ENCODE measurements around the gene RAP1A. TPM values are rescaled to one million over a fixed set of nuclear protein-coding genes. Genes with fewer than 3 reads are reported as not detected.

The RAP1A gene
- total and polyA plus RNA-seq, 3 experiments from 2014 or later = 60.8 to 256 (median 252) TPM

DNA sequence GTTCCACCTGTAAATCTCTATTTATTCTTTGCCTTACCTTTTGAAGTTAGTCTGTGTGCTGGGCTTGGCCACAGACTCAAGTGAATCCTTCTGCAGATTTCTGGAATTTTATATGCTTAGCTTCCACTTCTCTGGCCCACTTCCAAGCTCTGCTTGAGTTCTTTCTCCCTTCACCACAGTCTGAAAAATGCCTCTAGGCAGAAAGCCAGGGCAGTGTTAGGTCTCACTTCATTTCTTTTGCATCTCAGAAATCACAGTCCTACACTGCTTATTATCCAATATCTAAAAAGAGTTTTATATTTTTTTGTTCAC lies 70.7 kb downstream of the RAP1A start:
- DNase-seq = no peak
- ChIA-PET POLR2A (no interaction called here), CTCF (interaction anchor here (4.1 kb wide), 1 partner anchor 183 kb away, joined by 13 read pairs; no protein-coding TSS in a partner anchor)
- H3K4me3 ChIP-seq (ENCODE audit: low read length) = no peak overlapping the region
- H3K4me1 Mint-ChIP-seq = peaks cover 63 to 90% (median 82%) of the 10 kb centered on the region in 3 donors
- no peaks in the 10 kb centered on the region for H3K27me3 Mint-ChIP-seq
- no peaks in the 10 kb centered on the region for H3K9me3 ChIP-seq (ENCODE audit: low read length)
- peaks cover 8% of the 10 kb centered on the region for H3K4me1 ChIP-seq (ENCODE audit: insufficient read depth, low read length)
- H3K27me3 ChIP-seq (ENCODE audit: insufficient read depth, low read length, poor library complexity, severe bottlenecking) = no peaks in the 10 kb centered on the region
- no peak overlapping the region for H3K27ac ChIP-seq (ENCODE audit: low read depth, low read length)
- peaks cover 0 to 47% (median 14%) of the 10 kb centered on the region in 3 donors for H3K36me3 Mint-ChIP-seq
- H3K9me3 Mint-ChIP-seq = peaks cover 0 to 3% (median 0%) of the 10 kb centered on the region in 5 donors
- H3K36me3 ChIP-seq (ENCODE audit: insufficient read depth, low read length) = peaks cover 11% of the 10 kb centered on the region
- peak overlapping the region; percentile 13 to 78 (median 64) for H3K27ac Mint-ChIP-seq
- H3K4me3 Mint-ChIP-seq = peak overlapping the region in 1 of 7 donors; percentile 1

- H3K9me3 ChIP-seq (ENCODE audit: low read length) = no peaks in the 10 kb centered on the region
- ChIA-PET POLR2A (no interaction called here), CTCF (interaction anchor here (1.7 to 3.1 kb wide), 3 partner anchors 11 to 184 kb away, joined by 5 to 16 read pairs (median 5); no protein-coding TSS in a partner anchor)
- DNase-seq = no peak
- no peak overlapping the region for H3K4me3 Mint-ChIP-seq
- H3K27me3 Mint-ChIP-seq = no peaks in the 10 kb centered on the region
- no peak overlapping the region for H3K27ac ChIP-seq (ENCODE audit: low read depth, low read length)
- H3K36me3 Mint-ChIP-seq = peaks cover 0 to 59% (median 16%) of the 10 kb centered on the region in 3 donors
- H3K36me3 ChIP-seq (ENCODE audit: insufficient read depth, low read length) = peaks cover 11% of the 10 kb centered on the region
- no peak overlapping the region for H3K4me3 ChIP-seq (ENCODE audit: low read length)
- peaks cover 67 to 93% (median 87%) of the 10 kb centered on the region in 3 donors for H3K4me1 Mint-ChIP-seq
- peak overlapping the region in 7 of 8 donors; percentile 4 to 79 (median 58) for H3K27ac Mint-ChIP-seq
- H3K27me3 ChIP-seq (ENCODE audit: insufficient read depth, low read length, poor library complexity, severe bottlenecking) = no peaks in the 10 kb centered on the region
- no peaks in the 10 kb centered on the region for H3K9me3 Mint-ChIP-seq
- peaks cover 8% of the 10 kb centered on the region for H3K4me1 ChIP-seq (ENCODE audit: insufficient read depth, low read length)
Measured at GRCh38 chr1:111691886-111692285, 72.3 kb downstream of the RAP1A start.

GRCh38 chr1:111695801-111696200 lies 76.2 kb downstream of the RAP1A start:
- no peak for DNase-seq

DNA sequence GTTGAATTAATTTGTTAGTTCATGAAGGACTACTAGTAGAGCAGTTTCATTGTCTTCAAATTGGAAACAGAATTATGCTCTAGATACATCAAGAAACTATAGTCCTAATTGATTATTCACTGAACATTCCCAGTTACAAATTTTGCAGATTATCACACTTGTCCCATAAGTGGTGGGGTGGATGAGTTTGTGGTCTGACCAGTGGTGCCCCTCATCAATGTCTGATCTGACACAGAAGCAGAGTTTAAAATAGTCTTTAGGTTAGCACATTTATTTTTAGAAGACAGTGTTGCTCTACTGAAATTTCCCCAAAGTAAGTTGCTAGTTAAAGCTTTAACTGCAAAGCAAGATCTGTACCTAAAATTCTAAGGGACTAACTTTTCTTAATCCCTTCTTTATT lies 76.7 kb downstream of the RAP1A start:
- H3K4me1 Mint-ChIP-seq = peaks cover 45 to 61% (median 58%) of the 10 kb centered on the region in 3 donors
- H3K27me3 Mint-ChIP-seq = no peaks in the 10 kb centered on the region
- no peak for DNase-seq
- Histone ChIP-seq H3K4me3 (ENCODE audit: low read length) (no peak overlapping the region), H3K9me3 (ENCODE audit: low read length) (no peaks in the 10 kb centered on the region), H3K27ac (ENCODE audit: low read depth, low read length) (no peak overlapping the region), H3K4me1 (ENCODE audit: insufficient read depth, low read length) (peaks cover 6% of the 10 kb centered on the region), H3K36me3 (ENCODE audit: insufficient read depth, low read length) (peaks cover 36% of the 10 kb centered on the region), H3K27me3 (ENCODE audit: insufficient read depth, low read length, poor library complexity, severe bottlenecking) (no peaks in the 10 kb centered on the region)
- POLR2A ChIA-PET = no interaction called here
- H3K36me3 Mint-ChIP-seq = peaks cover 9 to 81% (median 32%) of the 10 kb centered on the region in 3 donors
- H3K4me3 Mint-ChIP-seq = no peak overlapping the region
- CTCF ChIA-PET = interaction anchor here (0.8 kb wide), 1 partner anchor 189 kb away, joined by 3 read pairs; no protein-coding TSS in a partner anchor
- H3K9me3 Mint-ChIP-seq = no peaks in the 10 kb centered on the region
- peak overlapping the region in 6 of 8 donors; percentile 5 to 60 (median 44) for H3K27ac Mint-ChIP-seq

More at GRCh38 chr1:111695801-111696200, 76.2 kb downstream of the RAP1A start:
- H3K4me3 Mint-ChIP-seq = no peak overlapping the region
- H3K36me3 Mint-ChIP-seq = peaks cover 9 to 79% (median 28%) of the 10 kb centered on the region in 3 donors
- H3K9me3 Mint-ChIP-seq = no peaks in the 10 kb centered on the region
- H3K4me1 Mint-ChIP-seq = peaks cover 49 to 65% (median 60%) of the 10 kb centered on the region in 3 donors
- Histone ChIP-seq H3K36me3 (ENCODE audit: insufficient read depth, low read length) (peaks cover 34% of the 10 kb centered on the region), H3K27ac (ENCODE audit: low read depth, low read length) (no peak overlapping the region), H3K27me3 (ENCODE audit: insufficient read depth, low read length, poor library complexity, severe bottlenecking) (no peaks in the 10 kb centered on the region), H3K4me1 (ENCODE audit: insufficient read depth, low read length) (peaks cover 8% of the 10 kb centered on the region), H3K4me3 (ENCODE audit: low read length) (no peak overlapping the region), H3K9me3 (ENCODE audit: low read length) (no peaks in the 10 kb centered on the region)
- POLR2A ChIA-PET = no interaction called here
- CTCF ChIA-PET = no interaction called here
- H3K27ac Mint-ChIP-seq = peak overlapping the region in 4 of 8 donors; percentile 9 to 88 (median 66)
- no peaks in the 10 kb centered on the region for H3K27me3 Mint-ChIP-seq

DNA sequence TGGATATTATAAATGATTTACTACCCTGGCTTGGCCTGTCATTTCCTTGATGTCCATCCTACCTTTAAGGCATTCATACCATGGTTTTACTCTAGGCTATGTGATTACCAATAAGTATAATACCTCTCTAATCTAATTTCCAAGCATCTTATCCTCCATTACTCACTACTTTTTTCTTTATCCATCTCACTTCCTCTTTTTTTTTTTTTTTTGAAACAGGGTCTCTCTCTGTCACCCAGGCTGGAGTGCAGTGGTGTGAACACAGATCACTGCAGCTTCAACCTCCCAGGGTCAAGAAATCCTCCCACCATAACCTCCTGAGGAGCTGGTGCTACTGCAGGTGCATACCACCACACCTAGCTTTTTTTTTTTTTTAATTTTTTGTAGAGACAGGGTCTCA lies 79.7 kb downstream of the RAP1A start:
- H3K27ac ChIP-seq (ENCODE audit: low read depth, low read length) = no peak overlapping the region
- POLR2A ChIA-PET = no interaction called here

DNA sequence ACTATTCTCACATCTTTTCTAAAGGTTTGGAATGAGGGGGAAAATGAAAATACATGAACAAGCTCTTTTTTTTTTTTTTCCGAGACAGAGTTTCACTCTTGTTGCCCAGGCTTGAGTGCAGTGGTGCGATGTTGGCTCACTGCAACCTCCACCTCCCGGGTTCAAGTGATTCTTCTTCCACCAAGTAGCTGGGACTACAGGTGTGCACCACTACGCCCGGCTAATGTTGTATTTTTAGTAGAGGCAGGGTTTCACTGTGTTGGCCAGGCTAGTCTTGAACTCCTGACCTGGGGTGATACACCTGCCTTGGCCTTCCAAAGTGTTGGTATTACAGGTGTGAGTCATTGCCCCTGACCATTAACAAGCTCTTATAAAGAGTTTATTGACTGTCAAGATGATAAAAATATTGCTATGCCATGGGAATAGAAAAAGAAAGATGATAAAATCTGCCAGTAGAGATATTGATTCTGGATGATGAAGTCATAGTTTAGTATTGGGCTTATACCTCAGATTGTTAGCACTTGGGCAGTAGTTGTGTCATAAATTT lies 83.0 kb downstream of the RAP1A start:
- H3K27ac Mint-ChIP-seq = peak overlapping the region in 2 of 8 donors; percentile 16 to 26
- POLR2A ChIA-PET = interaction anchor here (0.6 to 0.7 kb wide), 2 partner anchors 11 to 139 kb away, joined by 3 to 4 read pairs; no protein-coding TSS in a partner anchor

More for the DNA sequence above, 79.7 kb downstream of the RAP1A start:
- Histone ChIP-seq H3K4me1 (ENCODE audit: insufficient read depth, low read length) (no peaks in the 10 kb centered on the region), H3K4me3 (ENCODE audit: low read length) (no peak overlapping the region), H3K36me3 (ENCODE audit: insufficient read depth, low read length) (peaks cover 42% of the 10 kb centered on the region), H3K9me3 (ENCODE audit: low read length) (no peaks in the 10 kb centered on the region), H3K27me3 (ENCODE audit: insufficient read depth, low read length, poor library complexity, severe bottlenecking) (no peaks in the 10 kb centered on the region)
- H3K27me3 Mint-ChIP-seq = no peaks in the 10 kb centered on the region
- H3K9me3 Mint-ChIP-seq = no peaks in the 10 kb centered on the region
- peak overlapping the region in 4 of 8 donors; percentile 1 to 78 (median 36) for H3K27ac Mint-ChIP-seq
- CTCF ChIA-PET = interaction anchor here (1.1 to 3.1 kb wide), 2 partner anchors 70 to 192 kb away, joined by 3 to 13 read pairs; no protein-coding TSS in a partner anchor
- peaks cover 9 to 80% (median 27%) of the 10 kb centered on the region in 3 donors for H3K36me3 Mint-ChIP-seq
- no peak overlapping the region for H3K4me3 Mint-ChIP-seq
- peaks cover 26 to 34% (median 29%) of the 10 kb centered on the region in 3 donors for H3K4me1 Mint-ChIP-seq
- DNase-seq = no peak

DNA sequence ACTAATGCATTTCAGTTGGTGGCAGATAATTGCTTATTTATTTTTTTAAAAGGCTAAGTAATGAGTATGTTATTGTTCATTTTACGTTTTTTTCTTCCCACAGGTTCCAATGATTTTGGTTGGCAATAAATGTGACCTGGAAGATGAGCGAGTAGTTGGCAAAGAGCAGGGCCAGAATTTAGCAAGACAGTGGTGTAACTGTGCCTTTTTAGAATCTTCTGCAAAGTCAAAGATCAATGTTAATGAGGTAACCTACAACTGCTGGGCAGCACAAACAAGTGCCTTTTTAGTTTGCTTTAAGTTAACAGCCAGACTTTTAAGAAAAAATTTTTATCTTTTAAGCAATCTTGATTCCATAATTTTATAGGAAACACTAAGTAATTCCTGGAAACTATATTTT lies 84.7 kb downstream of the RAP1A start:
- ChIA-PET POLR2A (interaction anchor here (0.6 kb wide), 1 partner anchor 17 kb away, joined by 3 read pairs; no protein-coding TSS in a partner anchor), CTCF (interaction anchor here (1.4 to 4.1 kb wide), 2 partner anchors 10 to 196 kb away, joined by 3 to 13 read pairs; no protein-coding TSS in a partner anchor)
- no peak for DNase-seq
- Mint-ChIP-seq H3K4me1 (peaks cover 5 to 19% (median 16%) of the 10 kb centered on the region in 3 donors), H3K27me3 (no peaks in the 10 kb centered on the region), H3K9me3 (no peaks in the 10 kb centered on the region), H3K4me3 (no peak overlapping the region), H3K27ac (peak overlapping the region in 2 of 8 donors; percentile 65 to 76), H3K36me3 (peaks cover 9 to 88% (median 24%) of the 10 kb centered on the region in 3 donors)
- H3K4me3 ChIP-seq (ENCODE audit: low read length) = no peak overlapping the region
- H3K27me3 ChIP-seq (ENCODE audit: insufficient read depth, low read length, poor library complexity, severe bottlenecking) = no peaks in the 10 kb centered on the region
- H3K4me1 ChIP-seq (ENCODE audit: insufficient read depth, low read length) = no peaks in the 10 kb centered on the region
- no peak overlapping the region for H3K27ac ChIP-seq (ENCODE audit: low read depth, low read length)
- no peaks in the 10 kb centered on the region for H3K9me3 ChIP-seq (ENCODE audit: low read length)
- peaks cover 45% of the 10 kb centered on the region for H3K36me3 ChIP-seq (ENCODE audit: insufficient read depth, low read length)

More for the DNA sequence above, 83.0 kb downstream of the RAP1A start:
- Histone ChIP-seq H3K9me3 (ENCODE audit: low read length) (no peaks in the 10 kb centered on the region), H3K27me3 (ENCODE audit: insufficient read depth, low read length, poor library complexity, severe bottlenecking) (no peaks in the 10 kb centered on the region), H3K36me3 (ENCODE audit: insufficient read depth, low read length) (peaks cover 42% of the 10 kb centered on the region), H3K27ac (ENCODE audit: low read depth, low read length) (no peak overlapping the region), H3K4me3 (ENCODE audit: low read length) (no peak overlapping the region), H3K4me1 (ENCODE audit: insufficient read depth, low read length) (no peaks in the 10 kb centered on the region)
- DNase-seq = no peak
- H3K4me3 Mint-ChIP-seq = no peak overlapping the region
- CTCF ChIA-PET = interaction anchor here (1.0 to 4.1 kb wide), 6 partner anchors 10 to 220 kb away, joined by 3 to 13 read pairs (median 4); partner anchors contain the start of gene RAP1A
- H3K4me1 Mint-ChIP-seq = peaks cover 8 to 12% (median 10%) of the 10 kb centered on the region in 3 donors
- no peaks in the 10 kb centered on the region for H3K9me3 Mint-ChIP-seq
- H3K36me3 Mint-ChIP-seq = peaks cover 9 to 81% (median 22%) of the 10 kb centered on the region in 3 donors
- no peaks in the 10 kb centered on the region for H3K27me3 Mint-ChIP-seq

DNA sequence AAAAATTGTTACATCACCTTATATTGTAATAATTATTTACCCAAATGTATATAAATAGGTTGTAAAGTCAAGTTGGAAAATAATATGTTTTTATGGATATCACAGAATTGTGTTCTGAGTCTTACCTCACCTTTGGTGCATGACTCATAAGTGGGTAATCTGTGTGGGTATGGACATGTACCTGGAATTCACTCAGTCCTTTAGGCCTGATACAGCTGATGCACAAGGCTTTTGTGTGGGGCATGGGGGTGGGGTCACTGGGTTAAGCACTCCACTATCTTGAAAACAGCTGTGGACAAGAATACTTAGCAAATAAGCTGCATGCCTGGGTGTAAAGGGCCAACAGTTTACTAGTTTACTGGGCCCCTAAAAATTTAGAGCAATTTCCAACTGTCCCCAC lies 85.2 kb downstream of the RAP1A start:
- no peaks in the 10 kb centered on the region for H3K4me1 ChIP-seq (ENCODE audit: insufficient read depth, low read length)
- H3K36me3 ChIP-seq (ENCODE audit: insufficient read depth, low read length) = peaks cover 39% of the 10 kb centered on the region
- POLR2A ChIA-PET = no interaction called here
- Mint-ChIP-seq H3K27ac (no peak overlapping the region), H3K4me3 (no peak overlapping the region), H3K27me3 (no peaks in the 10 kb centered on the region), H3K36me3 (peaks cover 6 to 88% (median 27%) of the 10 kb centered on the region in 3 donors), H3K4me1 (peaks cover 5 to 21% (median 21%) of the 10 kb centered on the region in 3 donors), H3K9me3 (no peaks in the 10 kb centered on the region)
- no peak overlapping the region for H3K27ac ChIP-seq (ENCODE audit: low read depth, low read length)
- CTCF ChIA-PET = interaction anchor here (1.0 to 4.1 kb wide), 3 partner anchors 10 to 197 kb away, joined by 3 to 13 read pairs (median 3); no protein-coding TSS in a partner anchor
- H3K9me3 ChIP-seq (ENCODE audit: low read length) = no peaks in the 10 kb centered on the region
- H3K27me3 ChIP-seq (ENCODE audit: insufficient read depth, low read length, poor library complexity, severe bottlenecking) = no peaks in the 10 kb centered on the region
- DNase-seq = no peak
- H3K4me3 ChIP-seq (ENCODE audit: low read length) = no peak overlapping the region
